Esophagus squamous epithelium (tissue), 5 donors: ENCODE data around the gene PPP2R2C. TPM values are rescaled to one million over a fixed set of nuclear protein-coding genes. Genes with fewer than 3 reads are reported as not detected.

Experiments
- DNase-seq: peaks from one replicate; lab custom pipeline; 2025; lab: John Stamatoyannopoulos, UW
- H3K27ac ChIP-seq, 4 donors: fragments of 200-600 bp; sonication (generic); one replicate each; pipeline ENCODE4 v1.5.1; 2016 to 2019; ENCODE audit warnings: mild to moderate bottlenecking in 1 of 4
- H3K27me3 ChIP-seq, 4 donors: fragments of 200-600 bp; sonication (generic); 1 replicate in 3 of 4; 2 replicates in 1 of 4; pipeline versions ENCODE4 v1.5.1 to v1.6.0; 2017 to 2021; ENCODE audit warnings: antibody characterized with exemption in 1 of 4
- H3K36me3 ChIP-seq, 3 donors: fragments of 200-600 bp; sonication (generic); one replicate each; pipeline ENCODE4 v1.5.1; 2016 to 2019
- H3K4me1 ChIP-seq, 3 donors: fragments of 200-600 bp; sonication (generic); one replicate each; pipeline ENCODE4 v1.5.1; 2017 to 2019
- H3K4me3 ChIP-seq, 4 donors: fragments of 200-600 bp; sonication (generic); 1 replicate in 3 of 4; 2 replicates in 1 of 4; pipeline ENCODE4 v1.5.1; 2016 to 2019; ENCODE audit warnings: mild to moderate bottlenecking in 2 of 4, moderate library complexity in 1 of 4
- H3K9me3 ChIP-seq, 3 donors: fragments of 200-600 bp; sonication (generic); one replicate each; pipeline ENCODE4 v1.5.1; 2016 to 2019
- POLR2A ChIP-seq, 4 donors: fragments of 450-650 bp; IDR thresholded peaks; one replicate each; pipeline ENCODE4 v1.6.1; 2017; ENCODE audit warnings: antibody characterized with exemption in 4 of 4, mild to moderate bottlenecking in 4 of 4, moderate library complexity in 3 of 4
- WGBS, 2 donors: methylation state at CpG; one replicate each; pipeline ENCODE4 v1.1.5; 2018; 5-methylcytosine and 5-hydroxymethylcytosine counted together
- intact Hi-C: fragments of 100-400 bp; cut with DNase I; formaldehyde crosslinking; loops from one replicate; pipeline ENCODE4 v1.15.0; 2022
- total RNA-seq, 4 donors: library from RNA; depleted of rRNA; stranded (reverse); fragments of >200 nt; gene quantifications; one replicate each; pipeline ENCODE4 v1.1.0, GENCODE V29; 2016
- TF ChIP-seq, protein P1 (sequence below), 6 experiments: fragments of 450-650 bp in 4 of 6; fragments of 200-600 bp in 2 of 6; sonication (generic) in 2 of 6; IDR thresholded peaks; one replicate each; pipeline ENCODE4 v1.5.1; 2016 to 2019; ENCODE audit warnings: antibody characterized with exemption in 6 of 6, mild to moderate bottlenecking in 4 of 6, moderate library complexity in 4 of 6
- donor health status: DM: yes; HTN: yes; CAD: no.

PPP2R2C gene
- total RNA-seq, 4 donors from 2014 or later = 26.9 to 76.3 (median 53.7) TPM

DNA sequence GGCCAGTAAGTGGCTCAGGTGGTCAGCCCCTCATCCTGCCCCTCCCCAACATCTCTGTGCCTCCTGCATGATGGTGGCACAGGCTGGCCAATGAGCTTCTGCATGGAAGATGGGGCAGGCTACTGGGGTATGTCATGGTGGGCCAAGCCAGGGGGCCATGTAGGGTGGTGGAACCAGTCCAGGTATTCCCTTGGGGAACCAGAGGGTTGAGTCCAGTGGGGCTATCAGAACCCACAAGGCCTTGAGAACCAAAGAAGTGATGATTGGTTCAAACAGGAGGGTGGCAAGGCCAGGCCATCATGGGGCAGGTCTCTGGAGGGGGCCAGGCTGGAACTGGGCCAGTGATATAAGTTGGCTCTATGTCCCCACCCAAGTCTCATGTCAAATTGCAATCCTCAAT is 18.8 kb upstream of the PPP2R2C start:
- DNase-seq = no peak
- TF ChIP-seq, protein P1, sequence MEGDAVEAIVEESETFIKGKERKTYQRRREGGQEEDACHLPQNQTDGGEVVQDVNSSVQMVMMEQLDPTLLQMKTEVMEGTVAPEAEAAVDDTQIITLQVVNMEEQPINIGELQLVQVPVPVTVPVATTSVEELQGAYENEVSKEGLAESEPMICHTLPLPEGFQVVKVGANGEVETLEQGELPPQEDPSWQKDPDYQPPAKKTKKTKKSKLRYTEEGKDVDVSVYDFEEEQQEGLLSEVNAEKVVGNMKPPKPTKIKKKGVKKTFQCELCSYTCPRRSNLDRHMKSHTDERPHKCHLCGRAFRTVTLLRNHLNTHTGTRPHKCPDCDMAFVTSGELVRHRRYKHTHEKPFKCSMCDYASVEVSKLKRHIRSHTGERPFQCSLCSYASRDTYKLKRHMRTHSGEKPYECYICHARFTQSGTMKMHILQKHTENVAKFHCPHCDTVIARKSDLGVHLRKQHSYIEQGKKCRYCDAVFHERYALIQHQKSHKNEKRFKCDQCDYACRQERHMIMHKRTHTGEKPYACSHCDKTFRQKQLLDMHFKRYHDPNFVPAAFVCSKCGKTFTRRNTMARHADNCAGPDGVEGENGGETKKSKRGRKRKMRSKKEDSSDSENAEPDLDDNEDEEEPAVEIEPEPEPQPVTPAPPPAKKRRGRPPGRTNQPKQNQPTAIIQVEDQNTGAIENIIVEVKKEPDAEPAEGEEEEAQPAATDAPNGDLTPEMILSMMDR (IDR thresholded peaks at IDR 0.05) = no peak
- TF ChIP-seq POLR2A (IDR thresholded peaks at IDR 0.05) = no peak
- intact Hi-C loops = no loop called here
- no peaks in the 10 kb centered on the region for H3K36me3 ChIP-seq
- H3K27ac ChIP-seq = no peak overlapping the region
- H3K4me3 ChIP-seq = no peak overlapping the region
- peaks cover 0 to 49% (median 0%) of the 10 kb centered on the region in 4 donors for H3K27me3 ChIP-seq
- H3K9me3 ChIP-seq = peaks cover 0 to 17% (median 8%) of the 10 kb centered on the region in 3 donors
- H3K4me1 ChIP-seq = peaks cover 0 to 27% (median 8%) of the 10 kb centered on the region in 3 donors

DNA sequence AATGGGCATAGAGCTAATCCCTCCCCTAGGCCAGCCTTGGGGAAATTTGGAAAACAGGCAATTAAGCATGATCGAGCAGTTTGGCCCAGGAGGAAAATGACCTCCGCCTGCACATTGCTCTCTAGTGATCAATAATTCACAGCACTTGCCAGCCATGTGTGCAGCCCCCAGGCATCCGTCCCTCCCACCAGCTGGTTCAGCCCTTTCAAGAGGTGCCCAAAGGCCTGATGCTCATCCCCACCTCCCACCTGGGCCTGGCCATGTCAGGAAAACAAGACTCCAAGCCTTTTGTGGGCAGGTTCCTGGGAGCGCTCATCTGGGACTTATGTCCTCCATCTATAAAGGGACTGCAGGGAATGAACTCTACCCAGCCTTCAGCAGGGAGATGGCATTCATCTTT is 17.5 kb upstream of the PPP2R2C start:
- DNase-seq = no peak
- Histone ChIP-seq H3K27me3 (peaks cover 0 to 49% (median 0%) of the 10 kb centered on the region in 4 donors), H3K4me1 (peaks cover 0 to 27% (median 8%) of the 10 kb centered on the region in 3 donors), H3K9me3 (peaks cover 0 to 24% (median 16%) of the 10 kb centered on the region in 3 donors), H3K4me3 (no peak overlapping the region), H3K27ac (no peak overlapping the region), H3K36me3 (no peaks in the 10 kb centered on the region)
- 52 to 76% methylated on average over 3 of the region's 4 CpGs for WGBS, 2 donors
- intact Hi-C loops = no loop called here
- TF ChIP-seq, protein P1 (IDR thresholded peaks at IDR 0.05) = no peak
- TF ChIP-seq POLR2A (IDR thresholded peaks at IDR 0.05) = no peak

DNA sequence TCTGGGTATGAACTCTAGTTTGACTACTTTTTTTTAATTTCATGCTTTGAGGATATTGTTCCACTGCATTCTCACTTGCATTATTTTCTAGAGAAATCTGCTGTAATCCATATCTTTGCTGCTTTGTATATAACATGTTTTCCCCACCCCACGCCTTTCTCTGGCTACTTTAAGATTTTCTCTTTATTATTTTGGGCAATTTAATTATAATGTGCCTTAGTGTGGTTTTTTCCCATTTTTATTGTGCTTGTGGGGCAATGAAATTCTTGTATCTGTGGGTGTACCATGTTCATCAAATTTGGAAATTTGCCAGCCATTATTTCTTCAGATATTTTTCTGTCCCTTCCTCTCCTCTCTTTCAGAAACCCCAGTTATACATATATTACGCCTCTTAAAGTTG is 15.1 kb upstream of the PPP2R2C start:
- intact Hi-C loops = no loop called here
- H3K4me3 ChIP-seq = no peak overlapping the region
- DNase-seq = no peak
- no peak overlapping the region for H3K27ac ChIP-seq
- H3K36me3 ChIP-seq = no peaks in the 10 kb centered on the region
- peaks cover 0 to 29% (median 0%) of the 10 kb centered on the region in 4 donors for H3K27me3 ChIP-seq
- 64 to 71% methylated on average over 2 of the region's 2 CpGs for WGBS, 2 donors
- H3K4me1 ChIP-seq = peaks cover 0 to 3% (median 0%) of the 10 kb centered on the region in 3 donors
- TF ChIP-seq POLR2A (IDR thresholded peaks at IDR 0.05) = no peak
- TF ChIP-seq, protein P1 (IDR thresholded peaks at IDR 0.05) = no peak
- H3K9me3 ChIP-seq = peaks cover 0 to 24% (median 17%) of the 10 kb centered on the region in 3 donors

DNA sequence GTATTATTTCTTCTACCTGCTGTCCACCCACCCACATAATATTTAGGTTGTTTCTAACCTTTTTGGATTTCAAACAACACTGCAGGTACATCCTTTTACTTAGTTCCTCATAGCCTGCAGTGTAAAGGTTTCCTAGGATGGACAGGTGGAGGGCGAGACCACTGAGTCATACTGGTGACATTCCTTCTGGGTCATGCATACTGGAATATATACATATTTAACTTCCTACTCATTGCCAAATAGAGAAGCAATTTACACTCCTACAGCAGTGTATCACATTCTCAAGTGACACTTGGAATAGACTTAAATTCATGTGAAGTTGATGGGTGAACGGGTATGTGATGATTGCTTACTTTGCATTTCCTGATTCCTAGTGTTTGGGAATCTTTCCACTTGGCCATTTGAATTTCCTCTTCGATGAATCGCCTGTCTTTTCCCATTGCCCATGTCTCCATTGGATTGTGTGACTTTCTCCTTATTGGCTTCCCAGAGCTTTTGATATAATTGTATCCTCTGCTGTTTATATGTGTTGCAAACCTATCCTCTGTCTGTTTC is 8.2 kb upstream of the PPP2R2C start:
- DNase-seq = no peak
- Histone ChIP-seq H3K27ac (no peak overlapping the region), H3K9me3 (peaks cover 0 to 7% (median 5%) of the 10 kb centered on the region in 3 donors), H3K36me3 (no peaks in the 10 kb centered on the region), H3K4me1 (no peaks in the 10 kb centered on the region), H3K27me3 (peaks cover 0 to 40% (median 0%) of the 10 kb centered on the region in 4 donors), H3K4me3 (no peak overlapping the region)
- TF ChIP-seq POLR2A (IDR thresholded peaks at IDR 0.05) = no peak
- TF ChIP-seq, protein P1 (IDR thresholded peaks at IDR 0.05) = no peak
- intact Hi-C loops = no loop called here
- WGBS, 2 donors = 50 to 56% methylated on average over 4 of the region's 4 CpGs

DNA sequence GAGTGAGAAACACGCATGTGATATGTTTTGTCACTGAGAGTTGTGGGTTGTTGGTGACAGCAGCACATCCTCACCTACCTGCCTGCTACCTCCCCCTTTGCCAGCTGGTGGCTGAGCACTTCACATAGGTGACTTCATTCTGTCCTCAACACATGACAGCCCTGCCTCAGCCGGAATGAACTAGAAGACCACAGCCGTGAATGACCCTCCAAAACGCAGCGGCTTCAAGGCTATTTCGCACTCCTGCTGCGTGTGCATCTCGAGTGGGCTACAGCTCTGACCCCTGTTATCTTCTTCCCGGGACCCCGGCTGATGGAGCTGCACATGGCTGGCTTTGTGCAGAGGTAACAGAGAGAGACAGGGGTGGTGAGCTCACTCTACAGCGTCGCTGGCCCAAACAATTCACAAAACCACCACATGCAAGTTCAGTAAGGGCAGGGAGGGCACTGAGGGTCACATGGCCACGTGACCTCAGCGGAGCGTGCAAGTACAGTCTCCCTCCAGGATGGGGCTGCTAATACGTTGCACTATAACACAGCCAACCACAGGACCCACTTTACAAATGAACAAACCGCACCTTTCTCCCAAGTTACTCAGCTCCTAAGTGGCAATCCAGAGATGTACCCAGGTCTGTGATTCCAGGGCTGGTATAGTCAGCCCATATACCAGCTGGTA is 6.3 kb upstream of the PPP2R2C start:
- Histone ChIP-seq H3K9me3 (no peaks in the 10 kb centered on the region), H3K4me3 (no peak overlapping the region), H3K27me3 (peaks cover 0 to 59% (median 0%) of the 10 kb centered on the region in 4 donors), H3K4me1 (peaks cover 0 to 8% (median 0%) of the 10 kb centered on the region in 3 donors), H3K36me3 (no peaks in the 10 kb centered on the region), H3K27ac (no peak overlapping the region)
- 77 to 85% methylated on average over 6 to 9 of the region's 17 CpGs for WGBS, 2 donors
- TF ChIP-seq, protein P1 (IDR thresholded peaks at IDR 0.05) = no peak
- no peak for TF ChIP-seq POLR2A (IDR thresholded peaks at IDR 0.05)
- intact Hi-C loops = no loop called here
- DNase-seq = no peak
